ENCODE results near the gene TRAK1.

Gene TRAK1

GRCh38 chr3:42127226-42127625 is 36.1 kb downstream of the TRAK1 start:
- no peak for DNase-seq

- DNase-seq = no peak
These were observed 37.4 kb downstream of the TRAK1 start for GRCh38 chr3:42128526-42128925.

GRCh38 chr3:42129014-42129953 is 38.1 kb downstream of the TRAK1 start:
- DNase-seq = no peak

- no peak for DNase-seq
These were observed 38.8 kb downstream of the TRAK1 start for GRCh38 chr3:42130007-42130328.

- no peak for DNase-seq
These were observed 39.3 kb downstream of the TRAK1 start for GRCh38 chr3:42130329-42131070.

GRCh38 chr3:42133500-42134298 is 42.5 kb downstream of the TRAK1 start:
- no peak for DNase-seq

- DNase-seq = no peak
These were observed 43.8 kb downstream of the TRAK1 start for GRCh38 chr3:42134867-42135464.

- no peak for DNase-seq
These were observed 48.7 kb downstream of the TRAK1 start for GRCh38 chr3:42139621-42140453.

GRCh38 chr3:42140665-42141203 is 49.6 kb downstream of the TRAK1 start:
- no peak for DNase-seq

- no peak for DNase-seq
These were observed 52.3 kb downstream of the TRAK1 start for GRCh38 chr3:42143440-42143839.

GRCh38 chr3:42144209-42144608 is 53.1 kb downstream of the TRAK1 start:
- no peak for DNase-seq

GRCh38 chr3:42148086-42148848 is 57.1 kb downstream of the TRAK1 start:
- DNase-seq = no peak

GRCh38 chr3:42148982-42149432 is 57.9 kb downstream of the TRAK1 start:
- no peak for DNase-seq

- DNase-seq = no peak
These were observed 58.4 kb downstream of the TRAK1 start for GRCh38 chr3:42149532-42149931.

GRCh38 chr3:42149975-42150374 is 58.8 kb downstream of the TRAK1 start:
- DNase-seq = no peak

GRCh38 chr3:42151596-42152168 is 60.5 kb downstream of the TRAK1 start:
- DNase-seq = no peak

GRCh38 chr3:42152193-42152592 is 61.0 kb downstream of the TRAK1 start:
- no peak for DNase-seq

- no peak for DNase-seq
These were observed 61.9 kb downstream of the TRAK1 start for GRCh38 chr3:42153039-42153438.

GRCh38 chr3:42157540-42158538 is 66.7 kb downstream of the TRAK1 start:
- DNase-seq = no peak

All from NCI-H1092 treated with DMSO at 0.1 percent for 48 hours (cell line).